Transverse colon (tissue), 4 donors: ENCODE results near the gene PPP3CA. TPM values are rescaled to one million over a fixed set of nuclear protein-coding genes. Genes with fewer than 3 reads are reported as not detected.

Source experiments
- DNase-seq: peaks from one replicate; pipeline ENCODE4 v3.0.0-alpha.2; 2019
- H3K27ac ChIP-seq, 4 donors: fragments of 200-600 bp; sonication (generic); 2 replicates each; pipeline ENCODE4 v1.5.1; 2016 to 2018; ENCODE audit warnings: inconsistent platforms in 4 of 4
- H3K27me3 ChIP-seq: fragments of 200-600 bp; sonication (generic); 2 replicates; pipeline ENCODE4 v1.5.1; 2017; ENCODE audit warnings: inconsistent platforms
- H3K36me3 ChIP-seq, 4 donors: fragments of 200-600 bp; sonication (generic); 2 replicates each; pipeline ENCODE4 v1.5.1; 2017 to 2019; ENCODE audit warnings: inconsistent platforms in 4 of 4
- H3K4me1 ChIP-seq, 4 donors: fragments of 200-600 bp; sonication (generic); 2 replicates each; pipeline ENCODE4 v1.5.1; 2017 to 2020; ENCODE audit warnings: inconsistent platforms in 4 of 4
- H3K4me3 ChIP-seq, 4 donors: fragments of 200-600 bp; sonication (generic); 1 replicate in 1 of 4; 2 replicates in 3 of 4; pipeline versions ENCODE4 v1.5.1 to v1.6.1; 2017 to 2019; ENCODE audit warnings: inconsistent platforms in 4 of 4
- H3K9me3 ChIP-seq, 2 donors: fragments of 200-600 bp; sonication (generic); 2 replicates each; pipeline ENCODE4 v1.5.1; 2017 to 2019; ENCODE audit warnings: inconsistent platforms in 2 of 2
- EP300 ChIP-seq: sonication (generic); formaldehyde crosslinking; IDR thresholded peaks from one replicate; pipeline ENCODE4 v1.6.1; 2017; ENCODE audit warnings: antibody characterized with exemption, low read depth
- POLR2A ChIP-seq: fragments of 450-650 bp; IDR thresholded peaks from one replicate; pipeline ENCODE4 v1.6.1; 2016; ENCODE audit warnings: antibody characterized with exemption, mild to moderate bottlenecking, moderate library complexity
- POLR2AphosphoS5 ChIP-seq, 3 donors: sonication (generic); formaldehyde crosslinking; IDR thresholded peaks; one replicate each; pipeline ENCODE4 v1.6.1; 2016; ENCODE audit warnings: antibody characterized with exemption in 3 of 3
- WGBS, 2 donors: methylation state at CpG; one replicate each; pipeline ENCODE4 v1.1.5; 2018; ENCODE audit warnings: low coverage in 1 of 2; 5-methylcytosine and 5-hydroxymethylcytosine counted together
- in situ Hi-C, 4 donors: fragments of 200-750 bp; cut with MboI; loops; one replicate each; pipeline versions ENCODE4 v1.15.0 to v1.15.1; 2017; ENCODE audit warnings: low sequenced_read_pairs in 3 of 4, low pct_ligation_motif_present in 1 of 4, low pct_unique_long_range_greater_than_20kb in 1 of 4
- intact Hi-C: fragments of 100-400 bp; cut with DNase I; formaldehyde crosslinking; loops from one replicate; pipeline ENCODE4 v1.15.1; 2023; ENCODE audit warnings: low total_unique reads
- total RNA-seq, 4 donors: library from RNA; depleted of rRNA; stranded (reverse); fragments of >200 nt; gene quantifications; one replicate each; pipeline ENCODE4 v1.1.0, GENCODE V29; 2016
- TF ChIP-seq, protein P1 (sequence below), 5 experiments: fragments of 200-600 bp in 3 of 5; fragments of 450-650 bp in 2 of 5; sonication (generic) in 3 of 5; IDR thresholded peaks; 1 replicate in 2 of 5; 2 replicates in 3 of 5; pipeline ENCODE4 v1.5.1; 2016 to 2017; ENCODE audit warnings: antibody characterized with exemption in 5 of 5, inconsistent platforms in 3 of 5, mild to moderate bottlenecking in 2 of 5, moderate library complexity in 1 of 5

PPP3CA gene
- total RNA-seq, 4 donors from 2014 or later = 29.2 to 50.7 (median 37.7) TPM

GRCh38 chr4:100989401-100989800, 357.9 kb downstream of the PPP3CA start:
- Histone ChIP-seq H3K27me3 (no peaks in the 10 kb centered on the region), H3K9me3 (no peaks in the 10 kb centered on the region), H3K4me3 (no peak overlapping the region), H3K36me3 (no peaks in the 10 kb centered on the region), H3K27ac (no peak overlapping the region), H3K4me1 (no peaks in the 10 kb centered on the region)
- in situ Hi-C loops = no loop called here
- TF ChIP-seq, protein P1, sequence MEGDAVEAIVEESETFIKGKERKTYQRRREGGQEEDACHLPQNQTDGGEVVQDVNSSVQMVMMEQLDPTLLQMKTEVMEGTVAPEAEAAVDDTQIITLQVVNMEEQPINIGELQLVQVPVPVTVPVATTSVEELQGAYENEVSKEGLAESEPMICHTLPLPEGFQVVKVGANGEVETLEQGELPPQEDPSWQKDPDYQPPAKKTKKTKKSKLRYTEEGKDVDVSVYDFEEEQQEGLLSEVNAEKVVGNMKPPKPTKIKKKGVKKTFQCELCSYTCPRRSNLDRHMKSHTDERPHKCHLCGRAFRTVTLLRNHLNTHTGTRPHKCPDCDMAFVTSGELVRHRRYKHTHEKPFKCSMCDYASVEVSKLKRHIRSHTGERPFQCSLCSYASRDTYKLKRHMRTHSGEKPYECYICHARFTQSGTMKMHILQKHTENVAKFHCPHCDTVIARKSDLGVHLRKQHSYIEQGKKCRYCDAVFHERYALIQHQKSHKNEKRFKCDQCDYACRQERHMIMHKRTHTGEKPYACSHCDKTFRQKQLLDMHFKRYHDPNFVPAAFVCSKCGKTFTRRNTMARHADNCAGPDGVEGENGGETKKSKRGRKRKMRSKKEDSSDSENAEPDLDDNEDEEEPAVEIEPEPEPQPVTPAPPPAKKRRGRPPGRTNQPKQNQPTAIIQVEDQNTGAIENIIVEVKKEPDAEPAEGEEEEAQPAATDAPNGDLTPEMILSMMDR (IDR thresholded peaks at IDR 0.05) = no peak
- TF ChIP-seq POLR2AphosphoS5 (IDR thresholded peaks at IDR 0.05) = no peak
- no peak for TF ChIP-seq POLR2A
- no peak for TF ChIP-seq EP300
- DNase-seq = no peak
- intact Hi-C loops = no loop called here

DNA sequence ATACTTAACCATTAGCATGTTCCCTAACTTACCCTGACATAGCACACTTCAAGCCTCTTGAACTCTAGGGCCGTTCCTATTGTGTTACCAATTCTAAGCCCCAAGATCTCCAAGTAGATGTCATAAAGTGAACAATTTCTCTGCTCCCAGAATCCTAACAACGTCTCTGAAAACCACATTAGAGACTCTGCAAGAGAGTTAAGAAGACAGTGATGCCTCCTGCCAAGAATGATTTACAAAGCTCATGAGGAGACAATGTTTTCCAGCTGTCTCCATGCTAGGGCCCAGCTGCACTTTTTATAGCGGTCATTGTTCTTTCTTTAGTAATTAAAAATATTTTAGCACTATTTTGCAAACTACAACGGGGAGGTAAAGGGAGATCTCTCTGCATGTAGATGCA, 358.4 kb downstream of the PPP3CA start:
- intact Hi-C loops (no loop called here), in situ Hi-C loops (no loop called here)
- Histone ChIP-seq H3K4me3 (no peak overlapping the region), H3K27ac (no peak overlapping the region), H3K27me3 (no peaks in the 10 kb centered on the region), H3K36me3 (no peaks in the 10 kb centered on the region), H3K4me1 (no peaks in the 10 kb centered on the region), H3K9me3 (no peaks in the 10 kb centered on the region)
- no peak for DNase-seq
- TF ChIP-seq POLR2AphosphoS5 (IDR thresholded peaks at IDR 0.05) = no peak
- no peak for TF ChIP-seq EP300
- no peak for TF ChIP-seq POLR2A
- TF ChIP-seq, protein P1 (IDR thresholded peaks at IDR 0.05) = no peak
- 64 to 68% methylated on average over 3 to 4 of the region's 4 CpGs for WGBS, 2 donors

GRCh38 chr4:100986360-100986868, 360.9 kb downstream of the PPP3CA start:
- Histone ChIP-seq H3K4me3 (no peak overlapping the region), H3K9me3 (no peaks in the 10 kb centered on the region), H3K4me1 (no peaks in the 10 kb centered on the region), H3K27ac (no peak overlapping the region), H3K36me3 (no peaks in the 10 kb centered on the region), H3K27me3 (no peaks in the 10 kb centered on the region)
- TF ChIP-seq EP300 = no peak
- TF ChIP-seq POLR2AphosphoS5 (IDR thresholded peaks at IDR 0.05) = no peak
- TF ChIP-seq, protein P1 (IDR thresholded peaks at IDR 0.05) = no peak
- no peak for TF ChIP-seq POLR2A
- intact Hi-C loops = no loop called here
- in situ Hi-C loops = no loop called here
- DNase-seq = no peak
- WGBS, 2 donors = 50 to 83% methylated on average over 2 to 8 of the region's 8 CpGs

- intact Hi-C loops (no loop called here), in situ Hi-C loops (no loop called here)
- TF ChIP-seq EP300 = no peak
- no peak for TF ChIP-seq POLR2AphosphoS5 (IDR thresholded peaks at IDR 0.05)
- TF ChIP-seq, protein P1 (IDR thresholded peaks at IDR 0.05) = no peak
- TF ChIP-seq POLR2A = no peak
- Histone ChIP-seq H3K4me3 (no peak overlapping the region), H3K9me3 (no peaks in the 10 kb centered on the region), H3K27ac (no peak overlapping the region), H3K36me3 (no peaks in the 10 kb centered on the region), H3K27me3 (no peaks in the 10 kb centered on the region), H3K4me1 (no peaks in the 10 kb centered on the region)
- no peak for DNase-seq
- WGBS, 2 donors = 85% methylated on average over 3 of the region's 3 CpGs; no CpG with 5 or more reads in 1 of the 2 donors
Measured at GRCh38 chr4:100985576-100985975, 361.8 kb downstream of the PPP3CA start.
